Heart right ventricle (tissue), 16 donors: ENCODE results near the gene ZBTB7C. TPM values are rescaled to one million over a fixed set of nuclear protein-coding genes. Genes with fewer than 3 reads are reported as not detected.
"Not testable (repeated sequence)": the region's sequence is repeated elsewhere in the genome, so short reads cannot be mapped to it uniquely, and the experiment has no call there.

Source experiments
- ATAC-seq, 8 donors: fragments of 200-7000 bp; cut with Tn5 transposase; one replicate each; pipeline ENCODE4 v1.9.1; 2020; ENCODE audit warnings: mild to moderate bottlenecking in 8 of 8, moderate library complexity in 8 of 8, moderate number of reproducible peaks in 1 of 8
- DNase-seq, 2 donors: peaks; one replicate each; pipeline ENCODE4 v3.0.0-alpha.2; 2020
- H3K27ac ChIP-seq, 10 donors: fragments of 200-600 bp; sonication (generic) in 2 of 10; one replicate each; pipeline versions ENCODE4 v1.5.0 to v1.8.0; 2020 to 2022; ENCODE audit warnings: mild to moderate bottlenecking in 3 of 10
- H3K27me3 ChIP-seq, 7 donors: fragments of 200-600 bp; one replicate each; pipeline ENCODE4 v1.8.0; 2021 to 2022; ENCODE audit warnings: mild to moderate bottlenecking in 2 of 7
- H3K36me3 ChIP-seq, 9 donors: fragments of 200-600 bp; sonication (generic) in 1 of 9; one replicate each; pipeline versions ENCODE4 v1.5.0 to v1.8.0; 2020 to 2022; ENCODE audit warnings: mild to moderate bottlenecking in 2 of 9
- H3K4me1 ChIP-seq, 9 donors: fragments of 200-600 bp; sonication (generic) in 1 of 9; one replicate each; pipeline versions ENCODE4 v1.5.0 to v1.8.0; 2020 to 2022; ENCODE audit warnings: mild to moderate bottlenecking in 4 of 9
- H3K4me3 ChIP-seq, 10 donors: fragments of 200-600 bp; sonication (generic) in 2 of 10; one replicate each; pipeline versions ENCODE4 v1.5.0 to v1.8.0; 2020 to 2022; ENCODE audit warnings: mild to moderate bottlenecking in 7 of 10, moderate library complexity in 2 of 10
- H3K9me3 ChIP-seq, 11 donors: fragments of 200-600 bp in 10 of 11; sonication (generic) in 2 of 11; one replicate each; pipeline versions ENCODE4 v1.5.0 to v1.8.0; 2013 to 2022; ENCODE audit warnings: mild to moderate bottlenecking in 2 of 11, control low read depth in 1 of 11, moderate library complexity in 1 of 11
- CTCF ChIP-seq, 9 donors: fragments of 200-600 bp; sonication (generic) in 2 of 9; IDR thresholded peaks; one replicate each; pipeline versions ENCODE4 v1.5.0 to v1.8.0; 2021 to 2022; ENCODE audit warnings: antibody characterized with exemption in 9 of 9, mild to moderate bottlenecking in 5 of 9, moderate library complexity in 1 of 9
- WGBS, 2 donors: extraction: QIAGEN DNeasy Blood & Tissue Kit; methylation state at CpG; one replicate each; pipeline ENCODE4 v1.1.7; 2013; ENCODE audit warnings: inconsistent platforms in 1 of 2; 5-methylcytosine and 5-hydroxymethylcytosine counted together
- intact Hi-C, 10 donors: fragments of 100-400 bp; cut with DNase I; formaldehyde crosslinking; loops; one replicate each; pipeline versions ENCODE4 v1.11.1 to v1.14.2; 2022
- polyA plus RNA-seq, 2 donors: library from polyadenylated mRNA; stranded (reverse); fragments of 200-250 nt; gene quantifications; one replicate each; pipeline ENCODE4 v1.2.3, GENCODE V29; 2013
- total RNA-seq, 10 donors: library from RNA; stranded (reverse); fragmentation: NEBNext Ultra II Directional in 3 of 10; extraction: Animal tissue kit (Norgen Biotek cat#: 25700) in 3 of 10; gene quantifications; one replicate each; pipeline versions ENCODE4 v1.2.1 to v1.2.4, GENCODE V29; 2021 to 2023
- donor health status: Arrhythmogenic right ventricular cardiomyopathy.
- donor health status: ischemic (EF 13 %, LVEDD 7.1; RV severe dilation, severe dysfunction).
- donor health status: healthy with polysubstance abuse.
- donor health status: DM: no; HTN: yes; CAD: no.
- donor health status: DM: no; HTN: no; CAD: no.
- donor health status: ischemic (EF 25% LVEDD 6.9; RV normal size, moderate dysfunction).
- donor health status: ischemic (EF 25% LVEDD 5.7; RV mildly dilated, moderate dysfunction).
- donor health status: healthy.
- donor health status: DM: yes; HTN: yes; CAD: no.
- donor health status: Ischemic cardiomyopathy.
- donor health status: ischemic (EF 35%, LVEDD 5.7; RV mildly dilated, moderate dysfunction).
- donor health status: nonischemic (EF 11% LVEDD 7.7; RV severe dilation, severe dysfunction).
- donor health status: DM: yes; HTN: yes; CAD: no.
- donor health status: PGD.
- donor health status: ischemic (EF 29% LVEDD 5.4; RV normal size, mild dysfunction).
- donor health status: nonischemic (EF 23%, LVEDD 6.1; RV moderate dilation, normal function).

ZBTB7C gene
- total and polyA plus RNA-seq, 12 donors: 0.49 to 6.3 (median 1.5) TPM

- Histone ChIP-seq H3K9me3 (no peaks in the 10 kb centered on the region), H3K4me3 (no peak overlapping the region), H3K36me3 (no peaks in the 10 kb centered on the region), H3K27me3 (no peaks in the 10 kb centered on the region), H3K4me1 (peaks cover 0 to 14% (median 0%) of the 10 kb centered on the region in 9 donors), H3K27ac (no peak overlapping the region)
- ATAC-seq (peak in 2 of 8 donors; percentile 23 to 44), DNase-seq (no peak)
- no peak for TF ChIP-seq CTCF (IDR thresholded peaks at IDR 0.05)
- intact Hi-C loops: loop anchor here in 1 of 10 donors (5.0 kb wide), 1 partner anchor 1436 kb away; no protein-coding TSS in a partner anchor
- WGBS, 2 donors: 71 to 77% methylated on average over 4 of the region's 4 CpGs
Observed at GRCh38 chr18:48292782-48293424, 116.3 kb downstream of the ZBTB7C start.

- no peaks in the 10 kb centered on the region for H3K36me3 ChIP-seq
- H3K4me1 ChIP-seq: peaks cover 0 to 14% (median 0%) of the 10 kb centered on the region in 9 donors
- H3K27me3 ChIP-seq: no peaks in the 10 kb centered on the region
- no peak for TF ChIP-seq CTCF (IDR thresholded peaks at IDR 0.05)
- ATAC-seq (no peak), DNase-seq (no peak)
- WGBS, 2 donors: 87 to 93% methylated on average over 4 of the region's 4 CpGs
- no peak overlapping the region for H3K27ac ChIP-seq
- H3K4me3 ChIP-seq: no peak overlapping the region
- intact Hi-C loops: loop anchor here in 1 of 10 donors (5.0 kb wide), 1 partner anchor 1435 kb away; no protein-coding TSS in a partner anchor
- no peaks in the 10 kb centered on the region for H3K9me3 ChIP-seq
Observed at GRCh38 chr18:48292229-48292628, 117.0 kb downstream of the ZBTB7C start.

DNA sequence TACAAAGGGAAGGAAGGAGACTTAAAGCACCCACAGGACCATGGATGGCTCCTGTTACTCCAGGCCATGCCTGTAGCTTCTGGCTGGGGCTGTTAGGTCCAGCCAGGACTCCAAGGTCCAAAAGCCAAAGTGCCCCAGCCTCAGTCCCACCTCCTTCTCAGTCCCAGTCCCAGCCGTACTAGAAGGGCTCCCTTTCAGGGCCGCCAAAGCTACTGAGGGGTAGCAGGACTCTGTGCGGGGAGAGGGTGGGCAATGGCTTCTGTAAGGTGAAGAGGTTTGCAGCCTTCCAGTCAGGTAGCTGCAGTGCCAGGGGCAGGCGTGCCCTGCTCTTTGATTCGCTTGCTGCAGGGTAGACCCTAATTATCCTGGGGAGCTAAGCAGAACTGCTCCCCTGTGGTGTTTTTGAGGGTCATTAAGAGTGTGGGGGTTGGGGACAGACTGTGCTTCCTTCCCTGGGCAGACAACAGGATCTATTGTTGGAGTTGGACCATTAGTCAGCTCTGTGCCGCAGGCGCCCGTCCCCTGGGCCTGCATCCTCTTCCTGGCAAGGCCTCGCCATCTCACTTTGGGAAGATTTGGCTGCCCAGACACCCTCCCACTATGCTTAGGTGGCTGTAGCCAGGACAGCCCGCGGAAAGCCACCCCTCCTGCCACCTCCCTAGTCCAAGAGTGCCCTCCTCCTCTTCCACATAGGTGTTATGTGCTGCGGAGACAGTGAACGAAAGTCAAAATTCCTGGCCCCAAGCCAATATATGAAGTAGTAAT, 118.8 kb downstream of the ZBTB7C start:
- Histone ChIP-seq H3K9me3 (peaks cover 0 to 5% (median 0%) of the 10 kb centered on the region in 11 donors), H3K27me3 (no peaks in the 10 kb centered on the region), H3K27ac (no peak overlapping the region), H3K4me1 (peaks cover 0 to 14% (median 0%) of the 10 kb centered on the region in 9 donors), H3K4me3 (no peak overlapping the region), H3K36me3 (no peaks in the 10 kb centered on the region)
- ATAC-seq (no peak), DNase-seq (no peak)
- TF ChIP-seq CTCF (IDR thresholded peaks at IDR 0.05): no peak
- intact Hi-C loops: loop anchor here in 1 of 10 donors (5.0 kb wide), 1 partner anchor 1433 kb away; no protein-coding TSS in a partner anchor
- 75 to 77% methylated on average over 13 of the region's 13 CpGs for WGBS, 2 donors

GRCh38 chr18:48284743-48285142, 124.4 kb downstream of the ZBTB7C start:
- Histone ChIP-seq H3K27ac (no peak overlapping the region), H3K9me3 (peaks cover 0 to 15% (median 0%) of the 10 kb centered on the region in 11 donors), H3K27me3 (no peaks in the 10 kb centered on the region), H3K4me3 (no peak overlapping the region), H3K4me1 (no peaks in the 10 kb centered on the region), H3K36me3 (no peaks in the 10 kb centered on the region)
- 86 to 88% methylated on average over 3 of the region's 3 CpGs for WGBS, 2 donors
- ATAC-seq (no peak), DNase-seq (no peak)
- TF ChIP-seq CTCF (IDR thresholded peaks at IDR 0.05): no peak
- intact Hi-C loops: no loop called here

GRCh38 chr18:48284011-48284410, 125.2 kb downstream of the ZBTB7C start:
- H3K4me1 ChIP-seq, ATAC-seq, intact Hi-C loops, H3K27ac ChIP-seq, H3K36me3 ChIP-seq, H3K27me3 ChIP-seq, DNase-seq, H3K4me3 ChIP-seq: not testable (repeated sequence)
- peaks cover 0 to 15% (median 0%) of the 10 kb centered on the region in 11 donors for H3K9me3 ChIP-seq
- 92 to 94% methylated on average over 5 of the region's 5 CpGs for WGBS, 2 donors

DNA sequence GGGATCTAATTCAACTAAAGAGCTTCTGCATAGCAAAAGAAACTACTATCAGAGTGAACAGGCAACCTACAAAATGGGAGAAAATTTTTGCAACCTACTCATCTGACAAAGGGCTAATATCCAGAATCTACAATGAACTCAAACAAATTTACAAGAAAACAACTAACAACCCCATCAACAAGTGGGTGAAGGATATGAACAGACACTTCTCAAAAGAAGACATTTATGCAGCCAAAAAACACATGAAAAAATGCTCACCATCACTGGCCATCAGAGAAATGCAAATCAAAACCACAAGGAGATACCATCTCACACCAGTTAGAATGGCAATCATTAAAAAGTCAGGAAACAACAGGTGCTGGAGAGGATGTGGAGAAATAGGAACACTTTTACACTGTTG, 127.7 kb downstream of the ZBTB7C start:
- H3K36me3 ChIP-seq, H3K4me3 ChIP-seq, H3K27ac ChIP-seq, H3K27me3 ChIP-seq, H3K4me1 ChIP-seq, intact Hi-C loops, ATAC-seq, DNase-seq: not testable (repeated sequence)
- H3K9me3 ChIP-seq: peaks cover 0 to 18% (median 0%) of the 10 kb centered on the region in 11 donors
